Fibroblast of lung (primary cell): ENCODE data around the gene ABCF2. TPM values are rescaled to one million over a fixed set of nuclear protein-coding genes. Genes with fewer than 3 reads are reported as not detected.

Source experiments
- DNase-seq, 2 donors: peaks; one replicate each; pipeline versions ENCODE4 v3.0.0 to v3.0.0-alpha.2; 2010; ENCODE audit warnings: low read depth in 2 of 2
- H2AFZ ChIP-seq: 2 replicates; pipeline ENCODE4 v1.5.1; 2012; ENCODE audit warnings: low read length, control low read depth, inconsistent platforms
- H3K27ac ChIP-seq: 2 replicates; pipeline ENCODE4 v1.5.1; 2011; ENCODE audit warnings: low read length, control low read depth; ENCODE audit not compliant: insufficient read depth
- H3K27me3 ChIP-seq: 2 replicates; pipeline ENCODE4 v1.5.1; 2011; ENCODE audit warnings: mild to moderate bottlenecking, low read length; ENCODE audit not compliant: control insufficient read depth, insufficient read depth
- H3K36me3 ChIP-seq: 2 replicates; pipeline ENCODE4 v1.5.1; 2011; ENCODE audit warnings: low read length; ENCODE audit not compliant: control insufficient read depth, insufficient read depth
- H3K4me1 ChIP-seq: 2 replicates; pipeline ENCODE4 v1.5.1; 2011; ENCODE audit warnings: low read length; ENCODE audit not compliant: control insufficient read depth, insufficient read depth; ENCODE audit errors: extremely low read depth
- H3K4me2 ChIP-seq: 2 replicates; pipeline ENCODE4 v1.5.1; 2011; ENCODE audit warnings: low read length, control low read depth; ENCODE audit not compliant: insufficient read depth; ENCODE audit errors: extremely low read depth
- H3K4me3 ChIP-seq, 4 experiments: fragments of 200-600 bp in 1 of 4; sonication (generic) in 1 of 4; replicated peaks in 1 of 4; 2 replicates each; pipeline ENCODE4 v1.5.1; 2011 to 2016; ENCODE audit warnings: low read length in 4 of 4, low read depth in 3 of 4, mild to moderate bottlenecking in 3 of 4, control low read depth in 2 of 4, inconsistent platforms in 1 of 4, mixed read lengths in 1 of 4; ENCODE audit not compliant: insufficient read depth in 1 of 4; ENCODE audit errors: control extremely low read depth in 1 of 4
- H3K79me2 ChIP-seq: 2 replicates; pipeline ENCODE4 v1.5.1; 2012; ENCODE audit warnings: mild to moderate bottlenecking, low read length, inconsistent platforms; ENCODE audit not compliant: control insufficient read depth, insufficient read depth
- H3K9ac ChIP-seq: 2 replicates; pipeline ENCODE4 v1.5.1; 2011; ENCODE audit warnings: mild to moderate bottlenecking, low read length, control low read depth; ENCODE audit not compliant: insufficient read depth
- H3K9me3 ChIP-seq: 2 replicates; pipeline ENCODE4 v1.5.1; 2012; ENCODE audit warnings: low read depth, low read length; ENCODE audit not compliant: control insufficient read depth, insufficient read depth
- H4K20me1 ChIP-seq: 2 replicates; pipeline ENCODE4 v1.5.1; 2011; ENCODE audit warnings: low read length; ENCODE audit not compliant: control insufficient read depth, insufficient read depth; ENCODE audit errors: extremely low read depth
- CTCF ChIP-seq, 2 donors: IDR thresholded peaks in 1 of 2; conservative IDR thresholded peaks in 1 of 2; 1 replicate in 1 of 2; 2 replicates in 1 of 2; pipeline ENCODE4 v1.5.1; 2011 to 2012; ENCODE audit warnings: low read length in 2 of 2, control low read depth in 1 of 2, inconsistent platforms in 1 of 2, low read depth in 1 of 2, mild to moderate bottlenecking in 1 of 2
- EZH2 ChIP-seq: IDR thresholded peaks from 2 replicates; pipeline ENCODE4 v1.5.1; 2012; ENCODE audit warnings: low read length, control low read depth, mild to moderate bottlenecking; ENCODE audit errors: missing control alignments
- polyA plus RNA-seq, 2 donors: library from polyadenylated mRNA; depleted of rRNA in 1 of 2; stranded (reverse) in 1 of 2; unstranded in 1 of 2; fragments of >200 nt; gene quantifications; 2 replicates each; pipeline ENCODE4 v1.2.1, GENCODE V29; 2011 to 2012; ENCODE audit warnings: missing spikeins in 1 of 2
- total RNA-seq: library from RNA; depleted of rRNA; stranded (reverse); fragments of >200 nt; gene quantifications from 2 replicates; pipeline ENCODE4 v1.2.1, GENCODE V29; 2014

Gene ABCF2
- total and polyA plus RNA-seq, 2 donors (not counting 1 experiment from before 2014, with no cell fraction given), result 41.6 to 46.4 TPM

- peaks cover 27% of the 10 kb centered on the region for H3K36me3 ChIP-seq
- H4K20me1 ChIP-seq, result no peaks in the 10 kb centered on the region
These were observed 8.2 kb upstream of the ABCF2 start for GRCh38 chr7:151235091-151235787.

GRCh38 chr7:151233804-151234203, 6.8 kb upstream of the ABCF2 start:
- H4K20me1 ChIP-seq, result no peaks in the 10 kb centered on the region
- H3K4me3 ChIP-seq, result peak overlapping the region; percentile 79 to 98 (median 91)
- H3K4me2 ChIP-seq, result peak overlapping the region; percentile 98
- no peak overlapping the region for H2AFZ ChIP-seq
- no peak for DNase-seq
- peaks cover 56% of the 10 kb centered on the region for H3K79me2 ChIP-seq
- peaks cover 4% of the 10 kb centered on the region for H3K4me1 ChIP-seq
- H3K27me3 ChIP-seq, result no peaks in the 10 kb centered on the region
- H3K36me3 ChIP-seq, result peaks cover 19% of the 10 kb centered on the region
- TF ChIP-seq EZH2, result no peak
- no peak for TF ChIP-seq CTCF (conservative IDR thresholded peaks at IDR 0.05 in 1 of 2, IDR thresholded peaks at IDR 0.05 in 1 of 2; ENCODE audit: low read depth in 1 of 2, low read length in 2 of 2)
- H3K9ac ChIP-seq, result peak overlapping the region; percentile 97
- H3K9me3 ChIP-seq, result no peaks in the 10 kb centered on the region
- peak overlapping the region; percentile 90 for H3K27ac ChIP-seq

More at GRCh38 chr7:151235091-151235787, 8.2 kb upstream of the ABCF2 start:
- TF ChIP-seq EZH2 (no peak), CTCF (conservative IDR thresholded peaks at IDR 0.05 in 1 of 2, IDR thresholded peaks at IDR 0.05 in 1 of 2; ENCODE audit: low read depth in 1 of 2, low read length in 2 of 2) (no peak)
- no peak overlapping the region for H3K27ac ChIP-seq
- H2AFZ ChIP-seq, result no peak overlapping the region
- H3K9ac ChIP-seq, result no peak overlapping the region
- peaks cover 62% of the 10 kb centered on the region for H3K79me2 ChIP-seq
- H3K4me1 ChIP-seq, result peaks cover 4% of the 10 kb centered on the region
- peak overlapping the region; percentile 4 for H3K4me2 ChIP-seq
- no peaks in the 10 kb centered on the region for H3K27me3 ChIP-seq
- no peak for DNase-seq
- H3K4me3 ChIP-seq, result no peak overlapping the region
- no peaks in the 10 kb centered on the region for H3K9me3 ChIP-seq

GRCh38 chr7:151232917-151233701, 6.1 kb upstream of the ABCF2 start:
- Histone ChIP-seq H3K9me3 (no peaks in the 10 kb centered on the region), H3K27me3 (no peaks in the 10 kb centered on the region), H3K4me1 (peaks cover 4% of the 10 kb centered on the region), H3K27ac (peak overlapping the region; percentile 90), H3K4me2 (peak overlapping the region; percentile 98), H2AFZ (no peak overlapping the region), H3K79me2 (peaks cover 56% of the 10 kb centered on the region), H3K4me3 (peak overlapping the region; percentile 79 to 98 (median 91)), H3K36me3 (peaks cover 15% of the 10 kb centered on the region), H3K9ac (peak overlapping the region; percentile 97), H4K20me1 (no peaks in the 10 kb centered on the region)
- no peak for TF ChIP-seq CTCF (conservative IDR thresholded peaks at IDR 0.05 in 1 of 2, IDR thresholded peaks at IDR 0.05 in 1 of 2; ENCODE audit: low read depth in 1 of 2, low read length in 2 of 2)
- TF ChIP-seq EZH2, result no peak
- peak; percentile 64 to 88 for DNase-seq
